HFF-Myc (cell line): Measurements from ENCODE around the gene TEX35.

Experiments used
- DNase-seq: peaks from one replicate; pipeline ENCODE4 v3.0.0-alpha.2; 2011; ENCODE audit warnings: low read depth; ENCODE audit errors: extremely low read depth
- H3K4me3 ChIP-seq: replicated peaks from 2 replicates; pipeline ENCODE4 v1.5.1; 2011; ENCODE audit warnings: low read depth, mild to moderate bottlenecking, control low read depth, low read length
- TF ChIP-seq, protein P1 (sequence below): IDR thresholded peaks from 2 replicates; pipeline ENCODE4 v1.5.1; 2012; ENCODE audit warnings: mild to moderate bottlenecking, low read depth, low read length, control low read depth; ENCODE audit errors: missing control alignments

The TEX35 gene

GRCh38 chr1:178491721-178492120 is 21.2 kb upstream of the TEX35 start:
- TF ChIP-seq, protein P1, sequence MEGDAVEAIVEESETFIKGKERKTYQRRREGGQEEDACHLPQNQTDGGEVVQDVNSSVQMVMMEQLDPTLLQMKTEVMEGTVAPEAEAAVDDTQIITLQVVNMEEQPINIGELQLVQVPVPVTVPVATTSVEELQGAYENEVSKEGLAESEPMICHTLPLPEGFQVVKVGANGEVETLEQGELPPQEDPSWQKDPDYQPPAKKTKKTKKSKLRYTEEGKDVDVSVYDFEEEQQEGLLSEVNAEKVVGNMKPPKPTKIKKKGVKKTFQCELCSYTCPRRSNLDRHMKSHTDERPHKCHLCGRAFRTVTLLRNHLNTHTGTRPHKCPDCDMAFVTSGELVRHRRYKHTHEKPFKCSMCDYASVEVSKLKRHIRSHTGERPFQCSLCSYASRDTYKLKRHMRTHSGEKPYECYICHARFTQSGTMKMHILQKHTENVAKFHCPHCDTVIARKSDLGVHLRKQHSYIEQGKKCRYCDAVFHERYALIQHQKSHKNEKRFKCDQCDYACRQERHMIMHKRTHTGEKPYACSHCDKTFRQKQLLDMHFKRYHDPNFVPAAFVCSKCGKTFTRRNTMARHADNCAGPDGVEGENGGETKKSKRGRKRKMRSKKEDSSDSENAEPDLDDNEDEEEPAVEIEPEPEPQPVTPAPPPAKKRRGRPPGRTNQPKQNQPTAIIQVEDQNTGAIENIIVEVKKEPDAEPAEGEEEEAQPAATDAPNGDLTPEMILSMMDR, result no peak
- no peak for DNase-seq
- H3K4me3 ChIP-seq, result no peak overlapping the region

- no peak for DNase-seq
- TF ChIP-seq, protein P1, result no peak
- no peak overlapping the region for H3K4me3 ChIP-seq
Observed at GRCh38 chr1:178492341-178492740, 20.6 kb upstream of the TEX35 start.

- TF ChIP-seq, protein P1, result no peak
- DNase-seq, result no peak
- H3K4me3 ChIP-seq, result no peak overlapping the region
Observed at GRCh38 chr1:178493301-178493741, 19.6 kb upstream of the TEX35 start.

- TF ChIP-seq, protein P1, result no peak
Observed at GRCh38 chr1:178494569-178494971, 18.3 kb upstream of the TEX35 start.

DNA sequence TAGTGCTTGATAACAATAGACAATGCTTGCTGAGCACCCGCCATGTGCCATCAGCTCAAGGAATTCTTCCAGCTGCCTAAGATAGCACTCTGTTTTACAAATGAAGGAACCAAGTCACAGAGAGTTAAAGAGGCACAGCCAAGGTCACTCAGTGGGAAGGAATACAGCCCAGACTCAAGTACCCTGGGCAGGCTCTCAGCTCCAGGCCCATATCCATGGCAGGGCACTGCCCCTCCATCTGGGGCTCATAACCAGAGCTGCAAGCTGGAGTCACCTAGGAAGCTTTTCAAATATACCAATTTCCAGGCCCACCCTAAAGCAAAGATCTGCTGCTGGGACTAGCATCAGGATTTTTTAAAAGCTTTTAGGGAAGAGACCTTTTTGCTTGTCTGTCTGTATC is 17.8 kb upstream of the TEX35 start:
- TF ChIP-seq, protein P1, result no peak
- no peak overlapping the region for H3K4me3 ChIP-seq
- DNase-seq, result no peak

More at GRCh38 chr1:178494569-178494971, 18.3 kb upstream of the TEX35 start:
- DNase-seq, result no peak
- H3K4me3 ChIP-seq, result no peak overlapping the region

DNA sequence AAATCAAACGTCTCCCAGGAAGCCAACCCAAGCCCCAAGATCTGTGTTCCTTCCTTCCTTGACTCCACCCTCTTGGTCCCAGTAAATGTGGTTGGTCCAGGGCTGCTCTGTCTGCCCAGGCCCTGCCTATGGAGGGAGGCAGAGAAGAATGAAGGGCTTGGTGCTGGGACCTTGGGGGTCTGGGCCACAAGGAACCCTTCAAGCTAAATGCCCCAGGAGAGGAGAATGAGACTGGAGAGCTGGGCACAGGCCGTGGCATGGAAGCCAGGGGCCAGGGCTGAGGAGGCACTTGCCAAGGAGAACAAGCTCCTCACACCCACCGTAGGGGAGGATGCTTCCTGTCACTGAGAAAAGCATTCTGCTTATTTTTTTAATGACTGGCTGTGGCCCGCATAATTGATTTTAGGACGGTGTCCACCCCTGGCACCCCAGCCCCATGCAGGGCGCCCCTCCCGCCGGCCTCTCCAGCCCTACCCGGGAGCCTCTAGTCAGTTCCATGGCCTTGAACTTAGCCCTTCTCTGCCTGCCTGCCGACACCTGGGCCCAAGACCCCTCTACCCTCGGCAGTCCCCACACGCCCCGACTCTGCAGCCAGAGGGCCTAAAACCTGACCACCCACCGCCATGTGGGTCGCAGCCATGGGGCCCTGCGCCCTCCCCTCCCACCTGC is 17.0 kb upstream of the TEX35 start:
- no peak overlapping the region for H3K4me3 ChIP-seq
- TF ChIP-seq, protein P1, result no peak
- no peak for DNase-seq
